ENCODE results near the gene SNRPA. TPM values are rescaled to one million over a fixed set of nuclear protein-coding genes. Genes with fewer than 3 reads are reported as not detected.

SNRPA gene
- total and polyA plus RNA-seq, 7 experiments from 2014 or later = 44.1 to 166 (median 69.9) TPM

DNA sequence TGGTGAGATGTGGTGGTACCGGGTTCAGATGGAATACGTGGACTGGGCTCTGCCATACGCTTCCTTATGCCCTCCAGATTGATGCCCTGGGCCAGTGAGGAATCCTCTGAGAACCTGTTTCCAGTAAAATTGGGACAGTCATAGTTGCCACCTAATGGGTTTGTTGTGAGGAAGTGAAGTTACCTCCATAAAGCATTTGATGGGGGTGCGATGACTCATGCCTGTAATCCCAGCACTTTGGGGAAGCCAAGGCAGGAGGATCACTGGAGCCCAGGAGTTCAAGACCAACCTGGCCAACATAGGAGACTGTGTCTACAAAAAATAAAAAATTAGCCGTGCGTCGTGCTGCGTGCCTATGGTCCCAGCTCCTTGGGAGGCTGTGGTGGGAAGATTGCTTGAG, 4.8 kb downstream of the SNRPA start:
- no peak for DNase-seq
- no peaks in the 10 kb centered on the region for H3K9me3 Mint-ChIP-seq
- Histone ChIP-seq H3K36me3 (ENCODE audit: control insufficient read depth in 2 of 3, insufficient read depth in 3 of 3, low read length in 3 of 3) (peaks cover 9 to 47% (median 26%) of the 10 kb centered on the region in 3 experiments), H3K27ac (ENCODE audit: low read depth, low read length) (peak overlapping the region; percentile 41), H3K9me3 (ENCODE audit: control insufficient read depth in 2 of 3, low read length in 3 of 3) (no peaks in the 10 kb centered on the region), H3K27me3 (ENCODE audit: control insufficient read depth in 2 of 2, insufficient read depth in 2 of 2, low read length in 2 of 2) (no peaks in the 10 kb centered on the region), H3K4me1 (ENCODE audit: control insufficient read depth in 2 of 2, insufficient read depth in 2 of 2, low read length in 2 of 2) (peaks cover 25 to 40% of the 10 kb centered on the region in 2 donors), H3K4me3 (ENCODE audit: low read length) (no peak overlapping the region)
- H3K36me3 Mint-ChIP-seq = peaks cover 0 to 58% (median 31%) of the 10 kb centered on the region in 5 donors
- H3K27me3 Mint-ChIP-seq = no peaks in the 10 kb centered on the region
- H3K4me3 Mint-ChIP-seq = peak overlapping the region in 9 of 10 donors; percentile 50 to 92 (median 68)
- no peak for ATAC-seq
- ChIA-PET CTCF (interaction anchor here (0.5 to 0.9 kb wide), 2 partner anchors 51 to 57 kb away, joined by 4 read pairs; no protein-coding TSS in a partner anchor), POLR2A (interaction anchor here (0.6 to 1.1 kb wide), 8 partner anchors 11 to 601 kb away, joined by 3 to 7 read pairs (median 4); partner anchors contain the start of genes EGLN2 and RAB4B)
- intact Hi-C loops (cut with micrococcal nuclease) = no loop called here
- H3K4me1 Mint-ChIP-seq = peaks cover 35 to 65% (median 53%) of the 10 kb centered on the region in 7 donors
- H3K27ac Mint-ChIP-seq = peak overlapping the region in 7 of 9 donors; percentile 23 to 67 (median 42)

- ATAC-seq (no peak), DNase-seq (peak in 1 of 9 donors; percentile 42)
- no peaks in the 10 kb centered on the region for H3K27me3 Mint-ChIP-seq
- no peak overlapping the region for H3K27ac ChIP-seq (ENCODE audit: low read depth, low read length)
- no peak overlapping the region for H3K4me3 ChIP-seq (ENCODE audit: low read length)
- peaks cover 0 to 54% (median 35%) of the 10 kb centered on the region in 5 donors for H3K36me3 Mint-ChIP-seq
- peak overlapping the region in 8 of 10 donors; percentile 19 to 81 (median 54) for H3K4me3 Mint-ChIP-seq
- no peaks in the 10 kb centered on the region for H3K9me3 Mint-ChIP-seq
- H3K27me3 ChIP-seq (ENCODE audit: control insufficient read depth in 2 of 2, insufficient read depth in 2 of 2, low read length in 2 of 2) = no peaks in the 10 kb centered on the region
- ChIA-PET POLR2A (interaction anchor here (0.6 to 1.1 kb wide), 4 partner anchors 10 to 600 kb away, joined by 3 to 4 read pairs (median 3); no protein-coding TSS in a partner anchor), CTCF (interaction anchor here (2.6 kb wide), 1 partner anchor 22 kb away, joined by 6 read pairs; the partner anchor contains the start of gene RAB4B)
- no peaks in the 10 kb centered on the region for H3K9me3 ChIP-seq (ENCODE audit: control insufficient read depth in 2 of 3, low read length in 3 of 3)
- peaks cover 9 to 54% (median 31%) of the 10 kb centered on the region in 3 experiments for H3K36me3 ChIP-seq (ENCODE audit: control insufficient read depth in 2 of 3, insufficient read depth in 3 of 3, low read length in 3 of 3)
- peaks cover 26 to 40% of the 10 kb centered on the region in 2 donors for H3K4me1 ChIP-seq (ENCODE audit: control insufficient read depth in 2 of 2, insufficient read depth in 2 of 2, low read length in 2 of 2)
- intact Hi-C loops (cut with micrococcal nuclease) = no loop called here
- peak overlapping the region in 8 of 9 donors; percentile 10 to 83 (median 62) for H3K27ac Mint-ChIP-seq
- H3K4me1 Mint-ChIP-seq = peaks cover 29 to 68% (median 50%) of the 10 kb centered on the region in 7 donors
Measured at GRCh38 chr19:40756502-40757110, 5.6 kb downstream of the SNRPA start.

GRCh38 chr19:40758491-40758890, 7.5 kb downstream of the SNRPA start:
- ChIA-PET POLR2A (interaction anchor here (0.6 to 1.5 kb wide), 4 partner anchors 8 to 148 kb away, joined by 3 to 7 read pairs (median 4); partner anchors contain the start of genes ACTMAP and RAB4B), CTCF (interaction anchor here (2.6 kb wide), 1 partner anchor 20 kb away, joined by 6 read pairs; the partner anchor contains the start of gene RAB4B)
- H3K4me1 ChIP-seq (ENCODE audit: control insufficient read depth in 2 of 2, insufficient read depth in 2 of 2, low read length in 2 of 2) = peaks cover 30 to 32% of the 10 kb centered on the region in 2 donors
- Mint-ChIP-seq H3K4me3 (peak overlapping the region in 1 of 10 donors; percentile 26), H3K27me3 (no peaks in the 10 kb centered on the region), H3K27ac (peak overlapping the region in 2 of 9 donors; percentile 42 to 70), H3K4me1 (peaks cover 23 to 62% (median 51%) of the 10 kb centered on the region in 7 donors), H3K9me3 (no peaks in the 10 kb centered on the region), H3K36me3 (peaks cover 5 to 57% (median 50%) of the 10 kb centered on the region in 5 donors)
- no peak overlapping the region for H3K27ac ChIP-seq (ENCODE audit: low read depth, low read length)
- H3K27me3 ChIP-seq (ENCODE audit: control insufficient read depth in 2 of 2, insufficient read depth in 2 of 2, low read length in 2 of 2) = no peaks in the 10 kb centered on the region
- DNase-seq = no peak
- no peak overlapping the region for H3K4me3 ChIP-seq (ENCODE audit: low read length)
- intact Hi-C loops (cut with micrococcal nuclease) = no loop called here
- H3K9me3 ChIP-seq (ENCODE audit: control insufficient read depth in 2 of 3, low read length in 3 of 3) = no peaks in the 10 kb centered on the region
- H3K36me3 ChIP-seq (ENCODE audit: control insufficient read depth in 2 of 3, insufficient read depth in 3 of 3, low read length in 3 of 3) = peaks cover 25 to 73% (median 49%) of the 10 kb centered on the region in 3 experiments
- no peak for ATAC-seq

GRCh38 chr19:40759352-40759751, 8.3 kb downstream of the SNRPA start:
- Mint-ChIP-seq H3K36me3 (peaks cover 13 to 63% (median 55%) of the 10 kb centered on the region in 5 donors), H3K27ac (peak overlapping the region in 3 of 9 donors; percentile 15 to 69 (median 54)), H3K9me3 (no peaks in the 10 kb centered on the region), H3K4me1 (peaks cover 26 to 66% (median 54%) of the 10 kb centered on the region in 7 donors), H3K4me3 (no peak overlapping the region), H3K27me3 (no peaks in the 10 kb centered on the region)
- H3K27ac ChIP-seq (ENCODE audit: low read depth, low read length) = no peak overlapping the region
- intact Hi-C loops (cut with micrococcal nuclease) = no loop called here
- H3K27me3 ChIP-seq (ENCODE audit: control insufficient read depth in 2 of 2, insufficient read depth in 2 of 2, low read length in 2 of 2) = no peaks in the 10 kb centered on the region
- POLR2A ChIA-PET = interaction anchor here (0.9 kb wide), 1 partner anchor 10 kb away, joined by 4 read pairs; no protein-coding TSS in a partner anchor
- peaks cover 27 to 30% of the 10 kb centered on the region in 2 donors for H3K4me1 ChIP-seq (ENCODE audit: control insufficient read depth in 2 of 2, insufficient read depth in 2 of 2, low read length in 2 of 2)
- H3K4me3 ChIP-seq (ENCODE audit: low read length) = no peak overlapping the region
- ATAC-seq (no peak), DNase-seq (no peak)
- CTCF ChIA-PET = interaction anchor here (2.6 kb wide), 1 partner anchor 19 kb away, joined by 6 read pairs; the partner anchor contains the start of gene RAB4B
- H3K36me3 ChIP-seq (ENCODE audit: control insufficient read depth in 2 of 3, insufficient read depth in 3 of 3, low read length in 3 of 3) = peaks cover 34 to 82% (median 57%) of the 10 kb centered on the region in 3 experiments
- no peaks in the 10 kb centered on the region for H3K9me3 ChIP-seq (ENCODE audit: control insufficient read depth in 2 of 3, low read length in 3 of 3)

- H3K36me3 Mint-ChIP-seq = peaks cover 13 to 63% (median 52%) of the 10 kb centered on the region in 5 donors
- no peaks in the 10 kb centered on the region for H3K9me3 ChIP-seq (ENCODE audit: control insufficient read depth in 2 of 3, low read length in 3 of 3)
- intact Hi-C loops (cut with micrococcal nuclease) = no loop called here
- ATAC-seq (no peak), DNase-seq (no peak)
- H3K27ac ChIP-seq (ENCODE audit: low read depth, low read length) = no peak overlapping the region
- ChIA-PET CTCF (no interaction called here), POLR2A (no interaction called here)
- no peaks in the 10 kb centered on the region for H3K27me3 ChIP-seq (ENCODE audit: control insufficient read depth in 2 of 2, insufficient read depth in 2 of 2, low read length in 2 of 2)
- H3K4me3 ChIP-seq (ENCODE audit: low read length) = no peak overlapping the region
- H3K27ac Mint-ChIP-seq = peak overlapping the region in 5 of 9 donors; percentile 20 to 74 (median 53)
- H3K36me3 ChIP-seq (ENCODE audit: control insufficient read depth in 2 of 3, insufficient read depth in 3 of 3, low read length in 3 of 3) = peaks cover 32 to 83% (median 59%) of the 10 kb centered on the region in 3 experiments
- peaks cover 10 to 52% (median 43%) of the 10 kb centered on the region in 7 donors for H3K4me1 Mint-ChIP-seq
- H3K9me3 Mint-ChIP-seq = no peaks in the 10 kb centered on the region
- H3K4me1 ChIP-seq (ENCODE audit: control insufficient read depth in 2 of 2, insufficient read depth in 2 of 2, low read length in 2 of 2) = peaks cover 8 to 17% of the 10 kb centered on the region in 2 donors
- no peaks in the 10 kb centered on the region for H3K27me3 Mint-ChIP-seq
- no peak overlapping the region for H3K4me3 Mint-ChIP-seq
Measured at GRCh38 chr19:40762754-40763470, 11.9 kb downstream of the SNRPA start.

- H3K36me3 Mint-ChIP-seq = peaks cover 13 to 58% (median 48%) of the 10 kb centered on the region in 5 donors
- no peak for ATAC-seq
- intact Hi-C loops (cut with micrococcal nuclease) = no loop called here
Measured at GRCh38 chr19:40763526-40763925, 12.5 kb downstream of the SNRPA start.

More at GRCh38 chr19:40763526-40763925, 12.5 kb downstream of the SNRPA start:
- Mint-ChIP-seq H3K4me3 (no peak overlapping the region), H3K27me3 (no peaks in the 10 kb centered on the region), H3K4me1 (peaks cover 10 to 48% (median 38%) of the 10 kb centered on the region in 7 donors), H3K9me3 (no peaks in the 10 kb centered on the region), H3K27ac (peak overlapping the region in 4 of 9 donors; percentile 20 to 76 (median 44))
- no peak for DNase-seq
- Histone ChIP-seq H3K4me1 (ENCODE audit: control insufficient read depth in 2 of 2, insufficient read depth in 2 of 2, low read length in 2 of 2) (peaks cover 8 to 17% of the 10 kb centered on the region in 2 donors), H3K36me3 (ENCODE audit: control insufficient read depth in 2 of 3, insufficient read depth in 3 of 3, low read length in 3 of 3) (peaks cover 32 to 77% (median 54%) of the 10 kb centered on the region in 3 experiments), H3K4me3 (ENCODE audit: low read length) (no peak overlapping the region), H3K27me3 (ENCODE audit: control insufficient read depth in 2 of 2, insufficient read depth in 2 of 2, low read length in 2 of 2) (no peaks in the 10 kb centered on the region), H3K9me3 (ENCODE audit: control insufficient read depth in 2 of 3, low read length in 3 of 3) (no peaks in the 10 kb centered on the region), H3K27ac (ENCODE audit: low read depth, low read length) (no peak overlapping the region)
- ChIA-PET CTCF (no interaction called here), POLR2A (no interaction called here)
